ENCODE measurements around the gene CNOT3.

Gene CNOT3

DNA sequence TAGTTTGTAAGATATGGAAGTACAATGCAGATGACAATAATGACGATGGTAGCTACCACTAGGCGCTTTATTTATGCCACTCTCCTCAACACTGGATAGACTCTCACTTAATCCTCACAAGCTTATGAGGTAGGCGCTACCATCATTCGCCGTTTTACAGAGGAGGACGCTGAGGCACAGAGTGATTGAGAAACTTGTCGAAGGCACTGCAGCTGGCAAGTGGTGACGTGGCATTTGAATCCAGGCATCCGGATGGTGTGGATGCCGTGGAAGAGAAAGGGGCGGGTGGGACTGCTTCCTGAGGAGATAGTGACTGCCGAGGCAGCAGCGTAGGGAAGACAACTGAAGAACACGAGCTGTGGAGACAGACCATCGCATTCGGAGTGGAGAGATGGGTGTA, 61.8 kb downstream of the CNOT3 start:
- DNase-seq: no peak

DNA sequence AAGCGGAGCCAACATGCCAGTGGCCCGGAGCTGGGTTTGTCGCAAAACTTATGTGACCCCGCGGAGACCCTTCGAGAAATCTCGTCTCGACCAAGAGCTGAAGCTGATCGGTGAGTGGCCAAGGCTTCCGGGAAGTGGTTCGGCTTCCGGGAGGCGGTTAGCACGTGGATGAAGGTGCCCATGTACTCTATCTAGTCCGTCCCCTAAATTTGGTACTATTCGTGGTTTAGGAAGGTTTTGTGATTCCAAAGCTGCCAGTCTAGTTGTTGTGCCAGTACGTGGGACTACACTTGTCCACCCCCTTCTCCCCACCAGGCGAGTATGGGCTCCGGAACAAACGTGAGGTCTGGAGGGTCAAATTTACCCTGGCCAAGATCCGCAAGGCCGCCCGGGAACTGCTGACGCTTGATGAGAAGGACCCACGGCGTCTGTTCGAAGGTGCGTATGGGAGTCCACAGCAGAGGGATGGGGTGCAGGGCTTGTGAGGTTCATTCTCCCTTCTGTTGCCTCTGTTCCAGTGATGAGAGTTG, 63.7 kb downstream of the CNOT3 start:
- DNase-seq: no peak

DNA sequence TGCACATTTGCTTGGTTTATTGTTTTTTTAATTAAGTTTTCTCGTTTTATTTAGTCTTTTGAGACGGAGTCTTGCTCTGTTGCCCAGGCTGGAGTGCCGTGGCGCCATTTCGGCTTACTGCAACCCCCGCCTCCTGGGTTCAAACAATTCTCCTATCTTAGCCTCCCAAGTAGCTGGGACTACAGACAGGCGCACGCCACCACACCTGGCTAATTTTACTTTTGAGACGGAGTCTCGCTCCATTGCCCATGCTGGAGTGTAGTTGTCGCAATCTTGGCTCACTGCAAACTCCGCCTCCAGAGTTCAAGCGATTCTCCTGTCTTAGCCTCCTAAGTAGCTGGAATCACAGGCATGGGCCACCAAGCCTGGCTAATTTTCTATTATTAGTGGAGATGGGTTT, 64.4 kb downstream of the CNOT3 start:
- no peak for DNase-seq

DNA sequence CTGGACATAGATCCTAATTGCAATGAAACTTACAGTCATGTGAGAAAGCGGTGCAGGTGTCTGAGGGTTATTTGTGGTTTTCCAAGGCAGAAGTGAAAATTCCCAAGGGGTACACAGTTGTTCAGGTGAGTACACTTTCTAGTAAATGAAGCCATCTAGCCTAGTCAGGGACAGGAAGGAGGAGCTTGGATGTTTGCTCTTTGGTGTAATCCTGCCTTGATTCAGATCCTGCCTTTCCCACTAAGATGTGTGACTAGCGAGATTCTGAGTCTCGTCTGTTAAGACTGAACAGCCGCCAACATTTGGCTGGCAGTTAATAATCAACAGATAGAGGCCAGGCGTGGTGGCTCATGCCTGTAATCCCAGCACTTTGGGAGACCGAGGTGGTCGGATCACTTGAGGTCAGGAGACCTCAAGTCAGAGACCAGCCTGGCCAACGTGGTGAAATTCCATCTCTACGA, 65.6 kb downstream of the CNOT3 start:
- DNase-seq: no peak

DNA sequence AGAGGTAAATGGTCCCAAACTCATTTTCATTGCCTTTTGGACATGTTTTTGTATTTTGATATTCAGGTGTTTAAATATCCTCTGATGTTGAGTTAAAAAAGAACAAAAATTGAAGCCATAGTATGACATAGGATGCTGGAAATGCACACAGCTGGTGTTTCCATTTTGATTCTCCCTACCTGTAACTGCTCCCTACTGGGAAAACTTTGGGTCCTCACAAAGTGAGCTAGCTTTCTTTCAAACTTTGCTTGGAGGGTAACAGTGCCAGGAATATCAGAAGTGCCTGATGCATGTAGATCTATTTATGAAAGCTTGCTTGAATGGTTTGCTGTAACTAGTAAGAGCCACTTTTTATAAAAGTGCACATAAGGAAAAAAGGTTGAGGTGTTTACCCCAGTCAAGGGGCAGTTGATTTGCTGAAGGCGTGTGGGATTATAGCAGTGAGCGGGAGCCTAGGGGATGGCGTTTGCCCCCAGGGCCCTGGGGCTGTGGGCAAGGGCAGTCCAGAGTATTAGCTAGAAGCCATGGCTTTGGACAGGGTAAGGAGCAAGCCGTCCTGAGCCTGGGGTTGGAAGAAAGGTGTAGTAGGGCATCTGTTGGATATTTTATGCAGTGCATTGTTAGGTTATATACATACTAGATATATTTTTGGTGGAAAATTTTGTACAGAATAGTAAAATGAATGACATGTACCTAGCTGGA, 67.4 kb downstream of the CNOT3 start:
- DNase-seq: no peak

Data from CD4-positive, alpha-beta T cell treated with Interleukin-12 subunit alpha and Interleukin-12 subunit beta, for 1 hour (primary cell).